ENCODE measurements around the gene SSH2. TPM values are rescaled to one million over a fixed set of nuclear protein-coding genes. Genes with fewer than 3 reads are reported as not detected.
A peak's percentile ranks its signal among the peaks of the same experiment; 100 is the strongest.

The SSH2 gene
- total and polyA plus RNA-seq, 9 of the 15 experiments (the other 6 are each of a cell fraction or from before 2014, with no cell fraction given), result 3.9 to 16.1 (median 10.2) TPM

DNA sequence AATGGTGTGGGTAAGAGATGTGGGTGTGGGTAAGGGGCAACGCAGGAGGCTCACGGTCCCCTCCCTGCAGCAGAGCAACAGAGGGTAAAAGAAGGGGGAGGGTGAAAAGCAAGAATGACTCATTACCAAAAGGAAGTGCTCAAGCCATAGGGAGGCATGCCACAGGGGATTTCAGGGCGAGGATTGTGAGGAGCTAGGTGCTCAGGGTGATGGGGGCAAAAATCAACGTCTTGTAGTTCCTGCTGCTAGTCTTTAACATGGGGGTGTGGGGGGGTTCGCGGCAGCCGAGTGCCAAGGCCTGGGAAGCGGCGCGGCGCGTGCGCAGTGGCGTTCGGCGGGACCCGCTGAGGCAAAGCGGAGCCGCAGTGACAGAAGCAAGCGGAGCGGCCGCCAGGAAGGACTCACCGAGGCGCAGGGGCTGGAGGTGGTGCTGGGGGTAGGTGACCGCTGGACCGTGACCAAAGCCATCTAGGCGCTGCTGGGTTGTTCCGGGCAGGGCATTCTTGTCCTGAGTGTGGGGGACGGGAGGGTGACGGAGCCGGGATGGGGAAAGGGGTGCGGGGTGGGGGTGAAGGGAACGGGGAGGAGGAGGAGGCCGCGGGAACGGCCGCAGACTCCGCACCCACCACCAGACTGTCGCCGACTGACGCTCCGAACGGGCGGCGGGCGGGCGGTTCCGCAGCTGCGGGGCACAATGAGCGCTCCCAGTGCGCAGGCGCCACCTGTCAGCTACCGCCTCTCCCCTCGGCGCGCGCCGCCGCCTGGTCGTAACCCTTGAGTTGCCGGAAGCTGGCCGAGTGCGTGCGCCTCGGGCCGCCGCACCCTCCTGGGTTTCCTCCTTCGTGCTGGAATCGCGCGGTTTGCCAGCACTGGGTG is at the start of gene SSH2 (continued):
- TF ChIP-seq POLR3A (IDR thresholded peaks at IDR 0.05; ENCODE audit: borderline replicate concordance, extremely low read depth, insufficient read depth, insufficient read length), result no peak
- TF ChIP-seq, protein P1, sequence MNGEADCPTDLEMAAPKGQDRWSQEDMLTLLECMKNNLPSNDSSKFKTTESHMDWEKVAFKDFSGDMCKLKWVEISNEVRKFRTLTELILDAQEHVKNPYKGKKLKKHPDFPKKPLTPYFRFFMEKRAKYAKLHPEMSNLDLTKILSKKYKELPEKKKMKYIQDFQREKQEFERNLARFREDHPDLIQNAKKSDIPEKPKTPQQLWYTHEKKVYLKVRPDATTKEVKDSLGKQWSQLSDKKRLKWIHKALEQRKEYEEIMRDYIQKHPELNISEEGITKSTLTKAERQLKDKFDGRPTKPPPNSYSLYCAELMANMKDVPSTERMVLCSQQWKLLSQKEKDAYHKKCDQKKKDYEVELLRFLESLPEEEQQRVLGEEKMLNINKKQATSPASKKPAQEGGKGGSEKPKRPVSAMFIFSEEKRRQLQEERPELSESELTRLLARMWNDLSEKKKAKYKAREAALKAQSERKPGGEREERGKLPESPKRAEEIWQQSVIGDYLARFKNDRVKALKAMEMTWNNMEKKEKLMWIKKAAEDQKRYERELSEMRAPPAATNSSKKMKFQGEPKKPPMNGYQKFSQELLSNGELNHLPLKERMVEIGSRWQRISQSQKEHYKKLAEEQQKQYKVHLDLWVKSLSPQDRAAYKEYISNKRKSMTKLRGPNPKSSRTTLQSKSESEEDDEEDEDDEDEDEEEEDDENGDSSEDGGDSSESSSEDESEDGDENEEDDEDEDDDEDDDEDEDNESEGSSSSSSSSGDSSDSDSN (IDR thresholded peaks at IDR 0.05; ENCODE audit: borderline replicate concordance in 1 of 2, low read depth in 2 of 2, low read length in 2 of 2), result no peak
- no peak for TF ChIP-seq ZNF584 (CRISPR knock-in tag; IDR thresholded peaks at IDR 0.05; ENCODE audit: low read depth)
- TF ChIP-seq TAF9B (IDR thresholded peaks at IDR 0.05; ENCODE audit: partially characterized antibody), result peak; percentile 20
- TF ChIP-seq RHOXF2B (CRISPR knock-in tag; conservative IDR thresholded peaks at IDR 0.05), result no peak
- no peak for TF ChIP-seq NFYB (IDR thresholded peaks at IDR 0.05; ENCODE audit: extremely low read depth, insufficient read length)
- TF ChIP-seq BHLHE40 (IDR thresholded peaks at IDR 0.05; ENCODE audit: low read length), result peak; percentile 28; the same call in 1 of the 2 replicates
- no peak for TF ChIP-seq HMG20B (CRISPR knock-in tag; IDR thresholded peaks at IDR 0.05)
- TF ChIP-seq FIP1L1 (IDR thresholded peaks at IDR 0.05; ENCODE audit: low read depth, low read length, poor library complexity, severe bottlenecking), result peak; percentile 22
- TF ChIP-seq, protein P2, sequence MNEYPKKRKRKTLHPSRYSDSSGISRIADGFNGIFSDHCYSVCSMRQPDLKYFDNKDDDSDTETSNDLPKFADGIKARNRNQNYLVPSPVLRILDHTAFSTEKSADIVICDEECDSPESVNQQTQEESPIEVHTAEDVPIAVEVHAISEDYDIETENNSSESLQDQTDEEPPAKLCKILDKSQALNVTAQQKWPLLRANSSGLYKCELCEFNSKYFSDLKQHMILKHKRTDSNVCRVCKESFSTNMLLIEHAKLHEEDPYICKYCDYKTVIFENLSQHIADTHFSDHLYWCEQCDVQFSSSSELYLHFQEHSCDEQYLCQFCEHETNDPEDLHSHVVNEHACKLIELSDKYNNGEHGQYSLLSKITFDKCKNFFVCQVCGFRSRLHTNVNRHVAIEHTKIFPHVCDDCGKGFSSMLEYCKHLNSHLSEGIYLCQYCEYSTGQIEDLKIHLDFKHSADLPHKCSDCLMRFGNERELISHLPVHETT (CRISPR knock-in tag; conservative IDR thresholded peaks at IDR 0.05 in 1 of 2, IDR thresholded peaks at IDR 0.05 in 1 of 2), result no peak
- TF ChIP-seq XRCC5 (IDR thresholded peaks at IDR 0.05; ENCODE audit: low read depth, low read length), result no peak
- 0 out of 2 replicates have a peak, but pooled peaks have one; percentile 26 for TF ChIP-seq SIN3B (IDR thresholded peaks at IDR 0.05; ENCODE audit: low read depth)
- TF ChIP-seq NCOR1 (IDR thresholded peaks at IDR 0.05), result no peak
- no peak for TF ChIP-seq TAF15 (IDR thresholded peaks at IDR 0.05; ENCODE audit: low read depth, low read length)
- TF ChIP-seq RBM14 (IDR thresholded peaks at IDR 0.05; ENCODE audit: borderline replicate concordance, insufficient read depth, low read depth, low read length), result no peak
- TF ChIP-seq, protein P3, sequence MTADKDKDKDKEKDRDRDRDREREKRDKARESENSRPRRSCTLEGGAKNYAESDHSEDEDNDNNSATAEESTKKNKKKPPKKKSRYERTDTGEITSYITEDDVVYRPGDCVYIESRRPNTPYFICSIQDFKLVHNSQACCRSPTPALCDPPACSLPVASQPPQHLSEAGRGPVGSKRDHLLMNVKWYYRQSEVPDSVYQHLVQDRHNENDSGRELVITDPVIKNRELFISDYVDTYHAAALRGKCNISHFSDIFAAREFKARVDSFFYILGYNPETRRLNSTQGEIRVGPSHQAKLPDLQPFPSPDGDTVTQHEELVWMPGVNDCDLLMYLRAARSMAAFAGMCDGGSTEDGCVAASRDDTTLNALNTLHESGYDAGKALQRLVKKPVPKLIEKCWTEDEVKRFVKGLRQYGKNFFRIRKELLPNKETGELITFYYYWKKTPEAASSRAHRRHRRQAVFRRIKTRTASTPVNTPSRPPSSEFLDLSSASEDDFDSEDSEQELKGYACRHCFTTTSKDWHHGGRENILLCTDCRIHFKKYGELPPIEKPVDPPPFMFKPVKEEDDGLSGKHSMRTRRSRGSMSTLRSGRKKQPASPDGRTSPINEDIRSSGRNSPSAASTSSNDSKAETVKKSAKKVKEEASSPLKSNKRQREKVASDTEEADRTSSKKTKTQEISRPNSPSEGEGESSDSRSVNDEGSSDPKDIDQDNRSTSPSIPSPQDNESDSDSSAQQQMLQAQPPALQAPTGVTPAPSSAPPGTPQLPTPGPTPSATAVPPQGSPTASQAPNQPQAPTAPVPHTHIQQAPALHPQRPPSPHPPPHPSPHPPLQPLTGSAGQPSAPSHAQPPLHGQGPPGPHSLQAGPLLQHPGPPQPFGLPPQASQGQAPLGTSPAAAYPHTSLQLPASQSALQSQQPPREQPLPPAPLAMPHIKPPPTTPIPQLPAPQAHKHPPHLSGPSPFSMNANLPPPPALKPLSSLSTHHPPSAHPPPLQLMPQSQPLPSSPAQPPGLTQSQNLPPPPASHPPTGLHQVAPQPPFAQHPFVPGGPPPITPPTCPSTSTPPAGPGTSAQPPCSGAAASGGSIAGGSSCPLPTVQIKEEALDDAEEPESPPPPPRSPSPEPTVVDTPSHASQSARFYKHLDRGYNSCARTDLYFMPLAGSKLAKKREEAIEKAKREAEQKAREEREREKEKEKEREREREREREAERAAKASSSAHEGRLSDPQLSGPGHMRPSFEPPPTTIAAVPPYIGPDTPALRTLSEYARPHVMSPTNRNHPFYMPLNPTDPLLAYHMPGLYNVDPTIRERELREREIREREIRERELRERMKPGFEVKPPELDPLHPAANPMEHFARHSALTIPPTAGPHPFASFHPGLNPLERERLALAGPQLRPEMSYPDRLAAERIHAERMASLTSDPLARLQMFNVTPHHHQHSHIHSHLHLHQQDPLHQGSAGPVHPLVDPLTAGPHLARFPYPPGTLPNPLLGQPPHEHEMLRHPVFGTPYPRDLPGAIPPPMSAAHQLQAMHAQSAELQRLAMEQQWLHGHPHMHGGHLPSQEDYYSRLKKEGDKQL (CRISPR knock-in tag; IDR thresholded peaks at IDR 0.05; ENCODE audit: borderline replicate concordance), result no peak
